Hematopoietic multipotent progenitor cell (in vitro differentiated cells): ENCODE data around the gene PYGO1. TPM values are rescaled to one million over a fixed set of nuclear protein-coding genes. Genes with fewer than 3 reads are reported as not detected.

ENCODE experiments used
- DNase-seq, 3 donors: peaks; one replicate each; pipeline ENCODE4 v3.0.0-alpha.2; 2011 to 2015; ENCODE audit warnings: low read depth in 2 of 3, low spot score in 2 of 3
- total RNA-seq: library from RNA; depleted of rRNA; stranded (reverse); fragments of >200 nt; gene quantifications from one replicate; pipeline ENCODE4 v1.2.3, GENCODE V29; 2012

The PYGO1 gene
- total RNA-seq, 1 donor: under 0.01 TPM

GRCh38 chr15:55574096-55574495 is 14.0 kb downstream of the PYGO1 start:
- DNase-seq: no peak

- DNase-seq: no peak
These were observed 14.9 kb downstream of the PYGO1 start for GRCh38 chr15:55573224-55573623.

- DNase-seq: no peak
These were observed 23.6 kb downstream of the PYGO1 start for GRCh38 chr15:55564347-55565145.

- no peak for DNase-seq
These were observed 25.5 kb downstream of the PYGO1 start for GRCh38 chr15:55562601-55563000.

GRCh38 chr15:55555089-55555488 is 33.1 kb downstream of the PYGO1 start:
- DNase-seq: no peak

GRCh38 chr15:55552926-55553325 is 35.2 kb downstream of the PYGO1 start:
- DNase-seq: no peak

GRCh38 chr15:55552451-55552850 is 35.7 kb downstream of the PYGO1 start:
- DNase-seq: peak in 2 of 3 donors; percentile 51 to 63

- DNase-seq: no peak
These were observed 38.8 kb downstream of the PYGO1 start for GRCh38 chr15:55549305-55549704.

GRCh38 chr15:55546718-55547117 is 41.4 kb downstream of the PYGO1 start:
- no peak for DNase-seq

GRCh38 chr15:55535436-55535835 is 52.7 kb downstream of the PYGO1 start:
- no peak for DNase-seq

GRCh38 chr15:55532944-55533343 is 55.2 kb downstream of the PYGO1 start:
- no peak for DNase-seq

- DNase-seq: no peak
These were observed 57.3 kb downstream of the PYGO1 start for GRCh38 chr15:55530861-55531313.

- no peak for DNase-seq
These were observed 59.3 kb downstream of the PYGO1 start for GRCh38 chr15:55528812-55529211.

- DNase-seq: no peak
These were observed 61.0 kb downstream of the PYGO1 start for GRCh38 chr15:55527150-55527549.

- DNase-seq: peak in 2 of 3 donors; percentile 35 to 52
These were observed 61.5 kb downstream of the PYGO1 start for GRCh38 chr15:55526559-55527036.

GRCh38 chr15:55522742-55523450 is 65.2 kb downstream of the PYGO1 start:
- no peak for DNase-seq

- DNase-seq: no peak
These were observed 69.5 kb downstream of the PYGO1 start for GRCh38 chr15:55518641-55519040.

- no peak for DNase-seq
These were observed 70.1 kb downstream of the PYGO1 start for GRCh38 chr15:55518009-55518408.

GRCh38 chr15:55515991-55516776 is 72.0 kb downstream of the PYGO1 start:
- no peak for DNase-seq

GRCh38 chr15:55515491-55515890 is 72.7 kb downstream of the PYGO1 start:
- DNase-seq: no peak

- no peak for DNase-seq
These were observed 73.7 kb downstream of the PYGO1 start for GRCh38 chr15:55514414-55514850.
